Head of caudate nucleus (tissue), 42 donors: Measurements from ENCODE around the gene BHLHA9.
"Not testable (repeated sequence)": the region's sequence is repeated elsewhere in the genome, so short reads cannot be mapped to it uniquely, and the experiment has no call there.

ENCODE experiments used
- DNase-seq, 42 donors: peaks; one replicate each; pipeline versions ENCODE4 v3.0.0 to v3.0.0-alpha.2; 2020 to 2021; ENCODE audit warnings: mixed read lengths in 7 of 42
- intact Hi-C: fragments of 100-400 bp; cut with DNase I; formaldehyde crosslinking; loops from one replicate; pipeline ENCODE4 v1.15.0; 2022

Gene BHLHA9

DNA sequence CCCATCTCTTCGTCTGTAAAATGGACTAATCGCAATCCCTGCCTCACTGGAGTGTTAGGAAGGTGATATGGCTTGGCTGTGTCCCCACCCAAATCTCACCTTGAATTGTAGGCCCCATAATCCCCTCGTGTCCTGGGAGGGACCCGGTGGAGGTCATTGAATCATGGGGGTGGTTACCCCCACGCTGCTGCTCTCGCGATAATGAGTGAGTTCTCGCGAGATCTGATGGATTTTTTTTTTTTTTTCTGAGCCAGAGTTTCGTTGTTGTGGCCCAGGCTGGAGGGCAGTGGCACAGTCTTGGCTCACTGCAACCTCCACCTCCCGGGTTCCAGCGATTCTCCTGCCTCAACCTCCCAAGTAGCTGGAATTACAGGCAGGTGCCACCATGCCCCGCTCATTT, 20.4 kb downstream of the BHLHA9 start:
- no peak for DNase-seq
- intact Hi-C loops: no loop called here

DNA sequence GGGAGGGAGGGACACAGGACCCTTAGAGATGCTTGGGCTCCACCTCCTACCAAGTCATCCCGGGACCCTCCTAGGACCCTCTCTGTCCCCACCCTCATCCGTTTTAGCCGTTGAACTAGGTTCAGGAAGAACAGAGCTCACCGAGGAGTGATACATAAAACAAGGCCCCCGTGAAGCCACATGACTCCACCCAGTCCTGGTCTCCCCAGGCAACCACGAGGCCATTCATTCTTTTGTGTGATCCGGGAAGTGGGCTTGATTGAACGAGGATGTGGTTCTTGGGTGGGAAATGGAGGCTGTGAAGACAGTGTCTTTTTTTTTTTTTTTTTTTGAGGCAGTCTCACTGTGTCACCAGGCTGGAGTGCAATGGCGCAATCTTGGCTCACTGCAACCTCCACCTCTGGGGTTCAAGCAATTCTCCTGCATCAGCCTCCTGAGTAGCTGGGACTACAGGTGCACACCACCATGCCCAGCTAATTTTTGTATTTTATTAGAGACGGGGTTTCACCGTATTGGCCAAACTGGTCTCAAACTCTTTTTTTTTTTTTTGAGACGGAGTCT, 24.0 kb downstream of the BHLHA9 start:
- intact Hi-C loops: no loop called here
- no peak for DNase-seq

DNA sequence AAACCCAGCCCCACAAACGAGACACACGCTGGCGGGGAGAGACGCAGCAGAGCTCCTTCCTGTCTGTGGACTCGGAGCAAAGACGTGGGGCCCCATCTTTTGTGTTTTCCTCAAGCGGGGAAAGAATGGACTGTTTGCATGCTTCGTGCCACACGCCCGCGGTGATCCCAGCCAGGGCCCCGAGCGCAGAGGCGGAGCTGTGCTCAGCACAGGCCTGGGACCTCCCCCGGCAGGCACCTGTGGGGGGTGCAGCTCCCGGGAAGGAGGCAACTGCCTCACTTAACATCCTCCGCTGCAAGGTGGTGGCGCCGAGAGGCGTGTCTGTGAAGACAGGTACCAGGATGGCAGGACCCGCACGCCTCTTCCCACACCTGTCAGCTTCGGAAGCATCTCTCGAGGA, 28.4 kb downstream of the BHLHA9 start:
- intact Hi-C loops: no loop called here

DNA sequence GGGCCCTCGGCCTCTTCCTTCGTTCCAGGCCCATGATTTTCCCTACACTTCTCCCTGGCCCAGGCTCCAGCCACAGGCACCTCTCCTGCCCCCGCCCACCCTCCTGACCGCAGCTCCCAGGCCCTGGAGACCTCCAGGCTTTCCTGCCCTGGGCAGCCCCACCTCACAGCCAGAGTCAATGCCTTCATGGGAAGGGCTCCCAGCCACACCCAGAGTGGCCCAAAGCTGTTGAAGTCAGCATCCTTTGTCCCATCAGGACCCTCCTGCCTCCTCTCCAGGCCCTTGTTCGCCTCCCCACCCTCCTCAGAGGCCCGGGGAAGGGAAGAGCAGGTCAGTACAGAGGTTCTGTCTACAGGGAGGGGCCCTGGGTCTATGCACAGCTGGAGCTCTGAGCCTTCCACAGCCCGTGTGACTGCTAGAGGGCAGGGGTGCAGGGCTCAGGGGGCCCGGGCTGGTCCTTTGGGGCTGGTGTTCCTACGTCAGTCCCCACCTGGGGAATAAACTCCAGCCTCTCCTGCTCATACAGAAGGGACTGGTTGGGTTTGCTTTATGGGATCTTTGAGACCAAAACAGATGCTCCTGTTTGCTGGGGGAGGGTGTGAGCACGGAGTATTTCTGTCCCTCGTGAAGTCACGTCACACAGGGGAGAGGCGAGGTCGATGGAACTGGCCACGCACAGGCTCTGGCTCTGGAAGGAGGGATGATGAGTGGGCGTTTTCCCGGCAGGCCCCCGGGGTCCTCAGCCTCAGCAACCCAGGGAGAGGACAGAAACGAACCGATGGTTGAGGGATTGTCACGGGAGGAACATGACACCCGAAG, 29.5 kb downstream of the BHLHA9 start:
- no peak for DNase-seq
- intact Hi-C loops: no loop called here

More for the DNA sequence above, 28.4 kb downstream of the BHLHA9 start:
- peak in 41 of 42 donors; percentile 11 to 87 (median 58) for DNase-seq

DNA sequence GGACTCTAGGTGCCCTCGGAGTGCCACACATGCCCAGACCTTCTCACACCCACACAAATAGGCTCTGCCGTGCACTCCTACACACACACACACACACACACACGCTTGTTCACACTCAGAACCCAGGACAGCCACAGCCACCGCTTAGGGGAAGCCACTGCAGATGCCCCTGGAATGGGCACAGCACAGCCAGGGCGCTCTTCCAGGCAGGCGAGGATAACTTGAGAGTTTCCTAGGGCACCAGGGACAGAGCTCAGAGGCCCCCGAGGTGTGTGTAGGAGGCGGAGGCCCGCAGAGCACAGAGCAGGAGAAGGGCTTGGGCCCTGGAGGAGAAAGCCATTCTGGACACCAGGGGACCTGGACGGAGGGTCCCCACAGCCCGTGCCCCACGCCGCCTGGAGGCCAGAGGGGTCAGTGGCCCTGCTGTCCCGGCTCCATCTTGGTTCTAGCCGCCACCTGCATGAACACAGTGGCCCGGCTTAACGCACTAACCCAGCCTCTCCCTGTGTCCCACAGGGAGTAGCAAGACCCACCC, 30.2 kb downstream of the BHLHA9 start:
- intact Hi-C loops: no loop called here
- no peak for DNase-seq

DNA sequence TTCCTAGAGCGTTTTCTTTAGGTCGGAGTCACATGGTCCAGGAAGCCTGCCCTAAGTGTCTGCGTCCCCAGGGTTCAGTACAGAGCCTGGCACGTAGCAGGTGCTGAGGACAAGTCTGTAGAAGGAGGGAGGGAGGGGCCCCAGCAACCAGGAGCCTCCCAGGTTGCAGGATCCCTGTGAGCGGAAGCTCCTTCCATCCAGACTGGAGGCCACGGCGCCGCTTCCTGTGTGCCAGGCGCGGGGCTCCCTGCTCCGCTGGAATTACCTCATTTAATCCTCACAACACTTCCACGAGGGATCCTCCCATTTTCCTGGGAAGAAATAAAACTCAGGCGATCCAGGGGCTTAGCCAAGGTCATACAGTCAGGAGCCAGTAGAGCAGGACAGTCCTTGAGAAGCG, 31.3 kb downstream of the BHLHA9 start:
- intact Hi-C loops: no loop called here
- DNase-seq: no peak

DNA sequence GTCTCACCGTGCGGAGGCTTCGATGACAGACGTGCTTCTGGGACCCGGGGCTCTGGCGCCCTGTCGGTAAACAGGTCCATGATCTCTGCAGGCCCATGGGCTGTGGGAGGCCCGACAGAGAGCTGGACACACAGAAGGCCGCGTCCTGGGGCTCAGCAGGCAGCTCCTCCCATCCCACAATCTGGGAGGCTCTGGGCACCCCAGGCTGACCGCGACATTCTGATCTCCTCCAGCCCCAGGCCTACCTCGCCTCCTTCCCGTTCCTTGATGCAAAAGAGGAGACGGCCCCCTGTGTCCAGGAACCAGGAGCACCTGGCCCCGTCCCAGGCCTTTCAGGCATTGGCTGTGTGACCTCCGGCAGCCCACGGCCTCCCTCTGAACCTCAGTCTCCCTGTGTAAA, 32.5 kb downstream of the BHLHA9 start:
- DNase-seq: no peak
- intact Hi-C loops: no loop called here

DNA sequence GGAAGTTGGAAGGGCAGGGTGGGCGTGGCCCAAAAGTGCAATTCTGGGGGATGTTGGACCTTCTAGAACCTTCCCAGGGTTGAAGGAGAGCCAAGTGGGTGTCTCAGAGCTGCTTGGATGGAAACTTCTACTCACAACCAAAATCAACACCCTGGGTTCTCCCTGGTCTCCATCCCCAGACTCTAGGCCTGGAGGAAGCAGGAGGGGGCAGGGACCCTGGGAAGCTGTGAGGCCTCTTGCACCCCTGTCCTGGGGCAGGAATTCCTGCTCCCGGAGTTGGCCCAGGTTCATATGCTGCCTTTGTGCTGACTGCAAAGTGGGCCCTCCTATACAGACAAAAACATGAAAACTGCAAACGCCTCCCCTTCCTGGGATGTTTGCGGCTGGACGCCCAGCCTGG, 34.3 kb downstream of the BHLHA9 start:
- DNase-seq: no peak
- intact Hi-C loops: no loop called here

DNA sequence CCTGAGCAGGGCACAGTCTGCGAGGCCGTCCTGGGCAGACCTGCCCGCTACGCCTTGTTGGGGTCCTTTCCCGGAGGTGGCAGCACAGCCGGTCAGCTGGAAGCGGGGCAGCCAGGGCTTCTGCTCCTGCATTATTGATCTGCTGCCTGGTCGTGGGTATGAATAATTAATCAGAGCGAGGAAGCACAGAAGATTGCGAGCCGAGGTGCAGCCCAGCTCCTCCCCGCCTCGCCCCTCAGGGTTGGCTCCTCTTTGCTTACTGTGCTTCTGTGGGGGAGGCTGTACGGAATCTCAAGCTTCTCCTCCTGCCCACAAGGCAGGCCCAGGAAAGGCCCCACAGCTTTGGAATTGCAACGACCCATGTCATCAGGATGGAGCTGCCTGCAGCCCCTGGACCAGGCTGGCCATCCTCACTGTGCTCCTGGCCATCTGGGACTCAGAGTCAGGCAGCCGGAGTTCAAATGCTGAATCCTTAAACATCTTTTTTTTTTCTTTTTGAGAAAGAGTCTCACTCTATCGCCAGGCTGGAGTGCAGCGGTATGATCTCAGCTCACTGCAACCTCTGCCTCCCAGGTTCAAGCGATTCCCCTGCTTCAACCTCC, 34.8 kb downstream of the BHLHA9 start:
- intact Hi-C loops: no loop called here
- DNase-seq: no peak

DNA sequence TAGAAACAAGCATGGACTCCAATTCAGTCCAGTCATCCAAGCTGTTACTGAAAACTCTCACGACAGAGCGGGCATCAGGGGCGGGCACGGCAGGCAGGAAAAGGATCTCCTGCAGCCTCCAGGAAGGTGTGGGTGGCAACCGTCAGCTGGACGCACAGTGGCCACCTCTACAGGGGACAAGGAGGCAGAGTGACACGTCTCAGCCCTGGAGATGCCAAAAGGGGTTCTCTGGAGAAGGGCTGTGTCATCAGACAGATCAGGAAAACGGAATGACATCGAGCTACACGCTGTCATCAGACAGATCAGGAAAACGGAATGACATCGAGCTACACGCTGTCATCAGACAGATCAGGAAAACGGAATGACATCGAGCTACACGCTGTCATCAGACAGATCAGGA, 37.6 kb downstream of the BHLHA9 start:
- DNase-seq, intact Hi-C loops: not testable (repeated sequence)

DNA sequence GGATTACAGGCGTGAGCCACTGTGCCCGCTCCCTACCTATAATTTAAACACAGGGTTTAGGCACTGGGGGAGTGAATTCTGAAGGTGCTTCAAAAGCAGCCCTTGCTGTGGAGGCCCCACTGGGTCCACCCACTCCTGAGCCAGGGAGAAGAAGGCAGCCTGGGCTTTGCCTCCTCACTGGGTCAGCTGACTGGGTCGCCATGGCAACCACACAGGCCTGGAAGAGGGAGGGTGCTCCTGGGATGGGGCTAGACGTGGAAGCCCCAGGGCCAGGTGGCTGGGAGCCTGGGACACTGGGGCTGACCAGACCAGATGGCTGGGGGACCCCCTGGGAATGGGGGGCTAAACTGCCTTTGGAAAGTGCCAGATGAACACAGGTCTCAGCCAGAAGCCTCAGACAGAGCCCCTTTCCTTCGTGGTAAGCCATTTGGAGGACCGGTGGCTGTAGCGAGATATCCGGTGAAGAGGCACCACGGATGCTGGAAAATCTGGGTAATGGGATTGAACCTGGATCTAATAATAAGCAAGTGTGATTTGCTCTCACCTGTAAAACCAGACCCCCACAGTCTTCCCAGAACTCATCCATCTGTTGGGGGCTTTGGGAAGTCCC, 42.1 kb downstream of the BHLHA9 start:
- DNase-seq: peak in 3 of 42 donors; percentile 9 to 23 (median 22)

DNA sequence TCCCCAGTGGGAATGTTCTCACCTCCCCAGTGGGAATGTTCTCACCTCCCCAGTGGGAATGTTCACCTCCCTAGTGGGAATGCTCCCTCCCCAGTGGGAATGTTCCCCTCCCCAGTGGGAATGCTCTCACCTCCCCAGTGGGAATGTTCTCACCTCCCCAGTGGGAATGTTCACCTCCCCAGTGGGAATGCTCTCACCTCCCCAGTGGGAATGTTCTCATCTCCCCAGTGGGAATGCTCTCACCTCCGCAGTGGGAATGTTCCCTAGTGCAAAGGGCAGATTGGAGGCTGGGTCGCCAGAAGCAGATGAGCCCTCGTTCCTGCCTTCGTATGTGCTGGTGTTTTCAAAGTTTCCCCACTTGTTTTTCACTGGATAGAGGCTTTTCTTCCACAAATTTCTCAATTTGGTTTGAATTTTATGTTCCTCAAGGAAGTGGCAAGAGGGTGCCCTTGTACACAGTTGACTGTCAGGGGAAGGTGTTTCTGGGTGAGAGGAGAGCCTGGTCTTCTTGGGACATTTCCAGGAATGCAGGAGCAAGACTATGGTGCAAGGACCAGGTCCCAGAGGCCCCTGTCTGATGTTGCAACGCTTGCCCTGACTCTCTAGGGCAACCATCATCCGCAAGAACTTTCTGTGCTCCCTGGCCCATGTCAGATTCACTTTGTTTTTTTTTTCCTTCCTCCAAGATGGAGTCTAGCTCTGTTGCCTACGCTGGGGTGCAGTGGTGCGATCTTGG, 43.2 kb downstream of the BHLHA9 start:
- DNase-seq: no peak
- intact Hi-C loops: no loop called here

More for the DNA sequence above, 42.1 kb downstream of the BHLHA9 start:
- intact Hi-C loops: no loop called here

DNA sequence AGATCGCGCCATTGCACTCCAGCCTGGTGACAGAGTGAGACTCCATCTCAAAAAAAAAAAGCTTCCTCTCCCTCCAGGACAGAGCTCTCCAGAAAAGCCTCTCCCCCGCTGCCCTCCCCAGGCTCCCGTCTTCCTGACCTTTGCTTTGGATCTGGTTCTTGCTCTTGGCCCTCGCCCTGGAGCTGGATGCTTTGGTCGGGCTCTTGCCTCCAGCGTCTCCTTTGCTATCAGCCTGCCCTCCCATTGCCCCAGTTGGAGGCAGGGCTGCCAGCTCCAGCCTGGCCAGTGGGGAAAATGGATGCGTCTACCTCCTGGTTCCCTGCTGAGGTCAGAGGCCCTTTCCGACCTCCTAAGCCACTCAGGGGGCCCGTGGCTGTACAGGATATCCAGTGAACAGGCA, 45.2 kb downstream of the BHLHA9 start:
- intact Hi-C loops: no loop called here
- no peak for DNase-seq

DNA sequence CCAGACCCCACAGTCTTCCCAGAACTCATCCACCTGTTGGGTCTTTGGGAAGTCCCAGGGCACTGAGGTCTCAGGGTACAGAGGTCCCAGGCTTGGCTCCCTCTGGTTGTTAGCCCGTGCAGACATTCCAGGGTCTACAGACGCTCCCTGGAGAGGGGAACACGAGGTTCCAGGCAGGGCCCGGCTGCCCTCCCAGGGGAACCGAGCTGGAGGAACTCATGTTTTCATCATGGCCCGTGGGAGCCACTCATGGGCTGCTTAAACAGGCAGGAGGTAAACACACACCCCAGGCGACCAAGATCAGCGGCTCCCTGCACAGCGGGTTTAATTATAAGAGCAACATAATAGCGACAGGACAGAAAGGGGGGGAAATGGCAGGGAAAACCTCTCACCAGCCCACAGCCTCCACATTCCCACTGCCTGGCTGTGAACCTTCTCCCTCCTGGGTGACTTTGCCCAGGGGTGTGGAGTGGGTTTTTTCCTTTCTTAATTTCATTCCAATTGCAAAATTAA, 45.7 kb downstream of the BHLHA9 start:
- DNase-seq: no peak
- intact Hi-C loops: no loop called here
